Stimulated activated naive CD4-positive, alpha-beta T cell (primary cell): Measurements from ENCODE around the gene OLFML2A.
"Not testable (repeated sequence)": the region's sequence is repeated elsewhere in the genome, so short reads cannot be mapped to it uniquely, and the experiment has no call there.

Source experiments
- DNase-seq, 6 experiments: peaks; one replicate each; lab custom pipeline; 2025; lab: John Stamatoyannopoulos, UW

Gene OLFML2A

DNA sequence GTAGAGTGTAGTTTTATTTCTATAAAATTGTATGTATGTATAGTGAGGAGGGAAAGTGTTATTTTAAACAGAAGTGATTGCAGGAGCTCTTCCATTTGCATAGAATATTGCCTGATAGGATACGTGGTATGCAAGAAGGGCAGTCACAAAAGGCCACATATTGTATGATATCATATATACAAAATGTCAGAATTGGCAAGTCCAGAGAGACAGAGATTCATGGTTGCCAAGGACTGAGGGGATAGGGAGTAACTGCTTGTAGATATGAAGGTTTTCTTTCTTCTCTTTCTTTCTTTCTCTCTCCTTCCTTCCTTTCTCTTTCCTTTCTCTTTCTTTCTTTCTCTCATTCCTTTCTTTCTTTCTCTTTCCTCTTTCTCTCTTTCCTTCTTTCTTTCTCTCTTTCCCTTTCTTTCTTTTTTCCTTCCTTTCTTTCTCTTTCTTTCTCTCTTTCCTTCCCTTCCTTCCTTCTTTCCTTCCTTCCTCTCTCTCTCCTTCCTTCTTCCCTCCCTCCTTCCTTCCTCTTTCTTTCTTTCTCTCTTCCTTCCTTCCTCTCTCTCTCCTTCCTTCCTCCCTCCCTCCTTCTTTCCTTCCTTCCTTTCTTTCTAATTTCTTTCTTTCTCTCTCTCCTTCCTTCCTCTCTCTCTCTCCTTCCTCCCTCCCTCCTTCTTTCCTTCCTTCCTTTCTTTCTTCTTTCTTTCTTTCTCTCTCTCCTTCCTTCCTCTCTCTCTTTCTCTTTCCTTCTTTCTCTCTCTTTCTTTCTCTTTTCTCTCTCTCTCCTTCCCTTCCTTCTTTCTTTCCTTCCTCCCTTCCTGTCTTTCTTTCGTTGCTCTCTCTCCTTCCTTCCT, 51.8 kb downstream of the OLFML2A start:
- DNase-seq, result no peak

- DNase-seq, result no peak
Observed at GRCh38 chr9:124829334-124829669, 52.4 kb downstream of the OLFML2A start.

GRCh38 chr9:124830593-124830992, 53.7 kb downstream of the OLFML2A start:
- no peak for DNase-seq

DNA sequence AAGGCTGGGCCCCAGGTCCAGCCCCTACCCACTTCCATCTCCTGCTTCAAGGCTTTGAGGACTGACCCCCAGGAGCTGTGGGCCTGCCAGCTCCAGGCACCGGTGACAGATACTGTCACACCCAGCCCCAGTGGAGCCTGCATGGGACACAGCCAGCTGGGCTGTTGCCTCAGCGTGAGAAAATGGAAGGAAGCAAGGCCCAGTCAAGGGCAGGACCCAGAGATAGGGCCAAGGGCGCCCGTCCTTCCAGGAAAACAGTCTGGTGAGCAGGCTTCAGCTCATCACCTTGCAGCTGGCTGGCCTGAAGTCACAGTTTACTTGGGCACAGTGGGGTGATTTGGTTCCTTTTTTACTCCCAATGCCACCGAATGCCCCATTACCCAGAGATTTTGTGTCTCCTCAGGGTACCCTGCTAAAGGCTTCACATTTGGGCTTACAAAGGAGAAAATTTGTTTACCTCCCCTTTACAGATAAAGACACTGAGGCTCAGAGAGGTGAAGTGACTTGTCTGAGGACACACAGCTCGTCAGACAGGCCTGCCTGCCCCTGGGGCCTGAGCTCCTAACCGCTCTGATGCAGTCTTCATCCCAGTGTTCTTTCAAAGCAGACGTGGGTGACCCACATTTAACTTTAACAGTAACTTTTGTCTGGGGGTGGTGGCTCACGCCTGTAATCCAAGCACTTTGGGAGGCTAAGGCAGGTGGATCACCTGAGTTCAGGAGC, 54.9 kb downstream of the OLFML2A start:
- no peak for DNase-seq

GRCh38 chr9:124834591-124834990, 57.7 kb downstream of the OLFML2A start:
- no peak for DNase-seq

DNA sequence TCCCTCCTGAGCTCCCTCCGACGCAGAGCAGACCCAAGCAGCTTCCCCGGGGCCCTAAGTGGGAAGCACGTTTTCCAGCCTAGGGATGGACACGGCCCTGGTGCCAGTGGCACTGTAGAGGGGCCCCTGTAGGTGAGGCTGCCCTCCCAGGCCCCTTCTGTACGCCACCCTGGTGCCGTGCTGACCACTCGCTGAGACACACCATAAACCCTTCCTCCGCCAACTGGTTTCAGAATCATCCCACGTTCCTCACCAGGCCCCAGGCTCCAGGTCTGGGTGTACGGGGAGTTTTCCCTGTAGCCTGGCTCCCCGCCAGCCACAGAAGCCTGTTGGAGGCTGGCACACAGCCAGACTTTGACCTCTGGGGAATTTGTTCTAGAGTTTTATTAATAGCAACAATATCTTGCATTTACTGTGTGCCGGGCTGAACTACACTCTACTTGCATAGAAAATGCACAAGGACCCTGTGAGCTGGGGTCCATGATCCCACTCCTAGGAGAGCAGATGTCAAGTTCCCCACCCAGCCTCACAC, 58.2 kb downstream of the OLFML2A start:
- DNase-seq, result no peak

GRCh38 chr9:124838132-124838531, 61.2 kb downstream of the OLFML2A start:
- DNase-seq, result not testable (repeated sequence)

GRCh38 chr9:124838567-124839275, 61.8 kb downstream of the OLFML2A start:
- not testable (repeated sequence) for DNase-seq

- no peak for DNase-seq
Observed at GRCh38 chr9:124839612-124840299, 62.8 kb downstream of the OLFML2A start.

DNA sequence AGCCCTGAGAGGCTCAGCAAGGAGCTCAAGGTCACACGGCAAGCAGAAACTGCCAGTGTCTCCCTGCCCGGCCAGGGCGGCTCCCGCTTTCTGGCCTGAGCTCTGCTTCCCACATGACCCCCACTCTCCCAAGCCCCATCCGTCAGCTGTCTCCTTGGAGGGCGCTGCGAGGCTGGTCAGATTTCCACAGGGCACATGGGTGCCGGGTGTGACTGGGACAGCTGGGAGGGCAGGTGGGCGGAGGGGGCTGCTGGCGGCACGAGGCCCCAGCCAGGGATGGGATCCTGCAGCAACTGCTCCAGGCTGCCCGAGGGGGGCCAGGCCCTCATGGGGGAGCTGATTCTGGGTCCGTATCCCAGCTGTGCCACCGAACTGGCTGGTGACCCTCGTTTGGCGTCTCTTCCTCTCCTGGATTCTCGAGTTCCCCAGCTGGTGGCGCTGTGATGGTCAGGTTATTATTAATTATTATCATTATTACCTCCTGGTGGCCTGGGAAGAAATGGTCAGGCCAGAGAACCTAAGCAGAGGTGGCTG, 63.4 kb downstream of the OLFML2A start:
- no peak for DNase-seq

DNA sequence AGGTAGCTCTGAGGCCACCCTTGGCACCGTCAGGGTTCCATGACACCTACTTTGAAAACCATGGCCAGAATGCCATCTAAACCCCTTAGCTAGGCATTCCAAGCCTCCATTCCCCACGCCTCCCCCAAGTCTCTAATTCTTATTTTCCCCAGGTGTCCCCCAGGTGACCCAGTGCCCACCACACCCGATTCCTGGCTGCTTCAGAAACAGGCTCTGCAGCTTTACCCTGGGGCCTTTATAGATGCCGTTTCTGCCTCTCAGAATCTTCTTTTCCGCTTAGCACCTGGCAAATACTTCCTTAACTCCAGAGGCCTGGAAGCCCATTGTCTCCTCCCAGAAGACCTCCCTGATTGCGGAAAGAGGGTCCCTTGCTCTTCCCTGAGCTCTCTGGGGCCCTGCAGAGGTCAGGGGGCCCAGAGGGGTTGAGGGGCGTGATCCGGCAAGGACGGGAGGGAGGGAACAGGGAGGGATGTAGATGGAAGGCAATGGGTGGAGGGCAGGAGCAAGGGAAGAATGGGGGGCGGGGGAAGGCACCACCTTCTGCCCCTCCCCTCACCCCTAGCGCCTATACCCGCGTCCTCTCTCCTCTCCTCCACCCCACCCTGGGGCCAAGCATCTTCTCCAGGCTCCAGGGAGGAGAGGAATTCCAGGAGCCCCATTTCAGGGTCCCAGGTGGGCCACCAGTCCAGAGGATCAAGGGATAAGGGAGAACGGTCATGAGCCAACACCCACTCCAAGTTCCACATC, 64.3 kb downstream of the OLFML2A start:
- DNase-seq, result no peak

DNA sequence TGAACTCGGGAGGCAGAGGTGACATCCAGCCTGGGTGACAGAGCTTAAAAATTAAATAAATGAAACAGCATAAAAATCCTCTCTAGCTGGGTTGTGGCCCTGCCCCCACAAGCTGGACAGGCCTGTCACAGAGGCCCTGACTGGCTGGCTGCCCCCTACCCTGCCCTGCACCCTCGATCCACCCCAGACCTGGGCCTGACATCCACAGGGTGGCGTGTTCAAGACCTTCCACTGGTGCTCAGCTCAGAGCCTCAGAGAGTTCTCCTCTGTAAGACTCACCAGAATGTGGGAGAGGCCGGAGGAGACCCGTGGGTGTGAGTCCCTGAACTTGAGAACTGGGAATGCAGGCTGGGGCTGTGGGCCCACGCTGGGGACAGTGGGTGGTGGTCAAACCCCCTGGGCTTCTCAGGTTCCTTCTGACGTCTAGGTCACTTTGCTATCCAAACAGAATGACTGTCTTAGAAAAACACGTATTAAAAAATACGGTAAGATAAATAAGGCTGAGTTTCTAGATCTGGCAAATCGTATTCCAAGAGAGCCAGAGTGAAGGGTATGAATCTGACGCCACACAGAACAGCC, 66.6 kb downstream of the OLFML2A start:
- no peak for DNase-seq

- no peak for DNase-seq
Observed at GRCh38 chr9:124844291-124844690, 67.4 kb downstream of the OLFML2A start.

- DNase-seq, result not testable (repeated sequence)
Observed at GRCh38 chr9:124846467-124846866, 69.5 kb downstream of the OLFML2A start.

- DNase-seq, result no peak
Observed at GRCh38 chr9:124846969-124847368, 70.0 kb downstream of the OLFML2A start.

GRCh38 chr9:124849801-124850200, 72.9 kb downstream of the OLFML2A start:
- no peak for DNase-seq

DNA sequence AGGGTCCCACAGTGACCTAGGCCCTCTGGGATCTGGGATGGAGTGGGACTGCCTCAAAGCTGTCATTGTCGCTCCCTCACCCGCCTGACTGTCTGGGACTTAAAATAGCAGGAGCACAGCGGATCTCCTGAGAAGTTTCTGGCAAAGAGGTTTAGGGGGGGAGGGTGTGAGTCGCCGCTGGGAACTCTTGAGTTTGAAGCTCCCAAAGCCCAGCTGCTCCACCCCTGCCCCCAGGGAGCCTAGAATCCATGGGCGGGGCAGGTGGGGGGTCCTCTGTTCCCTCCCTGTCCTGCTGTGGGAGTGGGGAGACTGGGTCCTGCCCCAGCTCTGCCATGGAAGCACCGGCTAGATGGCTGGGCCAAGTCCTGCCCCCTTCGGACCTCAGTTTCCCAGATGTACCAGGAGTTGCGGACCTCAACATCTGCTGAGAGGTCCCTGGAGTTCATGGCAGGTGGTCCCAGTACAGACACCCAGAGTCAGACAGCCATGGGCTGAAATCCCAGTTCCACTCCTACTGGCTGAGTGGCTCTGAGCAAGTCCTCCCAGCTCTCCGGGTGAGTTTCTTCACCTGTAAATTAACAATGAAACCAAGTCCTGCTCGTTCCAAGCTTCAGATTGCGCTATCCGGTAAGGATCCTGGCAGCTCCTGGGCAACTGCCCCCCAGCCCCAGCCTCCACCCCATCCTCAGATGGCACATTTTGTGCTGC, 75.3 kb downstream of the OLFML2A start:
- DNase-seq, result no peak

- DNase-seq, result peak; percentile 30 to 80 (median 72)
Observed at GRCh38 chr9:124852829-124853531, 76.0 kb downstream of the OLFML2A start, which contains the start of gene WDR38. WDR38 (plus strand) TSS chr9:124853460; CDS start chr9:124853532, 72 bp downstream.

GRCh38 chr9:124853605-124854143, 76.7 kb downstream of the OLFML2A start:
- no peak for DNase-seq
